Cardiac fibroblast (primary cell): ENCODE results near the gene APBB3.
A peak's percentile ranks its signal among the peaks of the same experiment; 100 is the strongest.

ENCODE experiments used
- DNase-seq, 2 donors: peaks; one replicate each; pipeline versions ENCODE4 v3.0.0 to v3.0.0-alpha.2; 2010; ENCODE audit warnings: low read depth in 2 of 2
- H3K4me3 ChIP-seq, 2 donors: replicated peaks in 1 of 2; 1 replicate in 1 of 2; 2 replicates in 1 of 2; pipeline ENCODE4 v1.5.1; 2011; ENCODE audit warnings: low read depth in 2 of 2, low read length in 2 of 2, mild to moderate bottlenecking in 2 of 2, moderate library complexity in 1 of 2
- TF ChIP-seq, protein P1 (sequence below): IDR thresholded peaks from one replicate; pipeline ENCODE4 v1.5.1; 2011; ENCODE audit warnings: low read depth, mild to moderate bottlenecking, low read length, inconsistent platforms

The APBB3 gene

DNA sequence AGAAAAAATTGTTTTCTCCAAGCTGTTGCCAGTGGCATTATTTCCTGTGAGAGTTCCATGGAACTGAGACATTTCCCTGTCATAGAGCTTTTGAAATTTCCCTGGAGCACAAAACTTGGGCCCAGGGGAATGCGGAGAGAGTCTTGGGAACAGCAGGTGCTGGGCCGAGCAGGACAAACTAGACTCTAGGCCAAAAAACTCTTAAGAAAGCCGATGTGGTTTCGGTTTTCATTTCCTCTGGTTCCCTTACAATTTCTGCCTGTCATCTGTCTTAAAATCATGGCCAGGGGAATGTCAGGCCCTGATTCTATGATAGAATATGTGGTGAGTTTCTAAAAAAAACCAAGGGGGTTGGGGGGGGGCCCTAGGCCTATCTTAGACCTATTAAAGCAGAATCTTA is 4.8 kb upstream of the APBB3 start:
- no peak for DNase-seq
- H3K4me3 ChIP-seq: no peak overlapping the region
- TF ChIP-seq, protein P1, sequence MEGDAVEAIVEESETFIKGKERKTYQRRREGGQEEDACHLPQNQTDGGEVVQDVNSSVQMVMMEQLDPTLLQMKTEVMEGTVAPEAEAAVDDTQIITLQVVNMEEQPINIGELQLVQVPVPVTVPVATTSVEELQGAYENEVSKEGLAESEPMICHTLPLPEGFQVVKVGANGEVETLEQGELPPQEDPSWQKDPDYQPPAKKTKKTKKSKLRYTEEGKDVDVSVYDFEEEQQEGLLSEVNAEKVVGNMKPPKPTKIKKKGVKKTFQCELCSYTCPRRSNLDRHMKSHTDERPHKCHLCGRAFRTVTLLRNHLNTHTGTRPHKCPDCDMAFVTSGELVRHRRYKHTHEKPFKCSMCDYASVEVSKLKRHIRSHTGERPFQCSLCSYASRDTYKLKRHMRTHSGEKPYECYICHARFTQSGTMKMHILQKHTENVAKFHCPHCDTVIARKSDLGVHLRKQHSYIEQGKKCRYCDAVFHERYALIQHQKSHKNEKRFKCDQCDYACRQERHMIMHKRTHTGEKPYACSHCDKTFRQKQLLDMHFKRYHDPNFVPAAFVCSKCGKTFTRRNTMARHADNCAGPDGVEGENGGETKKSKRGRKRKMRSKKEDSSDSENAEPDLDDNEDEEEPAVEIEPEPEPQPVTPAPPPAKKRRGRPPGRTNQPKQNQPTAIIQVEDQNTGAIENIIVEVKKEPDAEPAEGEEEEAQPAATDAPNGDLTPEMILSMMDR: no peak

DNA sequence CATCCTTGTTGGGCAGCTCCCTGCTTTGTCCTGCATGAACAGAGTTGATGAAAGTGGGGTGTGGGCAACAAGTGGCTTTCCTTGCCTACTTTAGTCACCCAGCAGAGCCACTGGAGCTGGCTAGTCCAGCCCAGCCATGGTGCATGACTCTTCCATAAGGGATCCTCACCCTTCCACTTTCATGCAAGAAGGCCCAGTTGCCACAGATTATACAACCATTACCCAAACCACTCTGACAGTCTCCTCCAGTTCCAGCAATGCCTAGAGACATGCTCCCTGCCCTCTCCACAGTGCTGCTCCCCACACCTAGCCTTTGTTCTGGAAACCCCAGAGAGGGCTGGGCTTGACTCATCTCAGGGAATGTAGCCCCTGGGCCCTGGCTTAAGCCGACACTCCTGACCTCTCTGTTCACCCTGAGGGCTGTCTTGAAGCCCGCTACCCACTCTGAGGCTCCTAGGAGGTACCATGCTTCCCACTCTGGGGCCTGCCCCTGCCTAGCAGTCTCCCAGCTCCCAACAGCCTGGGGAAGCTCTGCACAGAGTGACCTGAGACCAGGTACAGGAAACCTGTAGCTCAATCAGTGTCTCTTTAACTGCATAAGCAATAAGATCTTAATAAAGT is 4.2 kb upstream of the APBB3 start:
- H3K4me3 ChIP-seq: no peak overlapping the region
- no peak for DNase-seq
- TF ChIP-seq, protein P1: no peak

DNA sequence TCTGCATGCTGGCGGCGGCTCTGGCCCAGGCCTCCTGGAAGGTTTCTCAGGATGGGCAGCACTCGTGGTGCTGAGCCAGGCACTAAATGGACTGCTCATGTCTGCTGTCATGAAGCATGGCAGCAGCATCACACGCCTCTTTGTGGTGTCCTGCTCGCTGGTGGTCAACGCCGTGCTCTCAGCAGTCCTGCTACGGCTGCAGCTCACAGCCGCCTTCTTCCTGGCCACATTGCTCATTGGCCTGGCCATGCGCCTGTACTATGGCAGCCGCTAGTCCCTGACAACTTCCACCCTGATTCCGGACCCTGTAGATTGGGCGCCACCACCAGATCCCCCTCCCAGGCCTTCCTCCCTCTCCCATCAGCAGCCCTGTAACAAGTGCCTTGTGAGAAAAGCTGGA is 3.5 kb upstream of the APBB3 start:
- H3K4me3 ChIP-seq: no peak overlapping the region
- TF ChIP-seq, protein P1: no peak
- DNase-seq: no peak

DNA sequence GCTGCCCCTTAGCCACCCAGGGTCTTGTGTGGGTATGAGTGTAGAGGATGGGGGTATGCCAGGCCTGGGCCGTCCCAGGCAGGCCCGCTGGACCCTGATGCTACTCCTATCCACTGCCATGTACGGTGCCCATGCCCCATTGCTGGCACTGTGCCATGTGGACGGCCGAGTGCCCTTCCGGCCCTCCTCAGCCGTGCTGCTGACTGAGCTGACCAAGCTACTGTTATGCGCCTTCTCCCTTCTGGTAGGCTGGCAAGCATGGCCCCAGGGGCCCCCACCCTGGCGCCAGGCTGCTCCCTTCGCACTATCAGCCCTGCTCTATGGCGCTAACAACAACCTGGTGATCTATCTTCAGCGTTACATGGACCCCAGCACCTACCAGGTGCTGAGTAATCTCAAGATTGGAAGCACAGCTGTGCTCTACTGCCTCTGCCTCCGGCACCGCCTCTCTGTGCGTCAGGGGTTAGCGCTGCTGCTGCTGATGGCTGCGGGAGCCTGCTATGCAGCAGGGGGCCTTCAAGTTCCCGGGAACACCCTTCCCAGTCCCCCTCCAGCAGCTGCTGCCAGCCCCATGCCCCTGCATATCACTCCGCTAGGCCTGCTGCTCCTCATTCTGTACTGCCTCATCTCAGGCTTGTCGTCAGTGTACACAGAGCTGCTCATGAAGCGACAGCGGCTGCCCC is 2.9 kb upstream of the APBB3 start:
- no peak overlapping the region for H3K4me3 ChIP-seq
- TF ChIP-seq, protein P1: no peak
- no peak for DNase-seq

DNA sequence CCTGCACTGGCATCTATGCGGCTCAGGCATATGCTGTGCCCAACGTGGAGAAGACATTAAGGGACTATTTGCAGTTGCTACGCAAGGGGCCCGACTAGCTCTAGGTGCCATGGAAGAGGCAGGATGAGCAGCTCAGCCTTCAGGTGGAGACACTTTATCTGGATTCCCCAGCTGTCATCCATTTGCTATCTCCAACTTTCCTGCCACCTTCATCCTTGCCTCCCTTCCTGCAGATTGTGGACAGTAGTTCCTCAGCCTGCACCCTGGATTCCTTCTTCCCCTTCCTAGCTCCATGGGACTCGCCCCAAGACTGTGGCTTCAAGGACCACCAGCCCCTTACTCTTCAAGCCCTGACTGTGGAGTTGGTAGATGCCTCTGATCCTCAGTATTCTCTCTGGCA is 2.3 kb upstream of the APBB3 start:
- DNase-seq: no peak
- TF ChIP-seq, protein P1: no peak
- no peak overlapping the region for H3K4me3 ChIP-seq

DNA sequence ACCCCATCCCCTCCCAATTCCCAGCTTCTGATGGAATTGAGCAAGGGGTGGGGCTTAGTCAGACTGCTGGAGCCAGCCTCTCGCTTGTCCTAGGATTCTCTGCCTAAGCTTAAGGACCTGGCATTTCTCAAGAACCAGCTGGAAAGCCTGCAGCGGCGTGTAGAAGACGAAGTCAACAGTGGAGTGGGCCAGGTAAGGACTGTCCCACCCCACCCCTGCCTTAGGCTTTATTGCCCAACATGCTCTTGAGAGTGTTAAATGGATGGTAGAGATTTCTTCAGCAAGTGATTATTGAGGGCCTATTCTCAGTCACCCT is 1.3 kb upstream of the APBB3 start:
- peak; percentile 34 to 46 for DNase-seq
- TF ChIP-seq, protein P1: no peak
- peak overlapping the region; percentile 90 to 95 for H3K4me3 ChIP-seq
